NCI-H2196 (cell line): ENCODE measurements around the gene NEGR1.
"Not testable (repeated sequence)": the region's sequence is repeated elsewhere in the genome, so short reads cannot be mapped to it uniquely, and the experiment has no call there.

Experiments
- DNase-seq: peaks from one replicate; lab custom pipeline; 2025; ENCODE audit not compliant: unreplicated experiment; lab: John Stamatoyannopoulos, UW

NEGR1 gene

GRCh38 chr1:72282271-72283021, at the start of gene NEGR1:
TSS of gene NEGR1 (minus strand) at chr1:72282539.
- DNase-seq = peak; percentile 86

- DNase-seq = no peak
These were observed 44.2 kb upstream of the NEGR1 start for GRCh38 chr1:72326494-72326893.

- DNase-seq = no peak
These were observed 42.1 kb upstream of the NEGR1 start for GRCh38 chr1:72324451-72324850.

- no peak for DNase-seq
These were observed 40.6 kb upstream of the NEGR1 start for GRCh38 chr1:72322910-72323309.

GRCh38 chr1:72296501-72296900, 14.2 kb upstream of the NEGR1 start:
- no peak for DNase-seq

GRCh38 chr1:72288886-72289285, 6.5 kb upstream of the NEGR1 start:
- no peak for DNase-seq

- DNase-seq = no peak
These were observed 4.1 kb upstream of the NEGR1 start for GRCh38 chr1:72286401-72286800.

- no peak for DNase-seq
These were observed 2.7 kb upstream of the NEGR1 start for GRCh38 chr1:72285074-72285425.

- peak; percentile 33 for DNase-seq
These were observed 2.2 kb upstream of the NEGR1 start for GRCh38 chr1:72284348-72285073.

- peak; percentile 49 for DNase-seq
These were observed 1.7 kb upstream of the NEGR1 start for GRCh38 chr1:72284084-72284347.

- peak; percentile 49 for DNase-seq
These were observed 1.2 kb upstream of the NEGR1 start for GRCh38 chr1:72283307-72284083.

GRCh38 chr1:72283022-72283306, 625 bp upstream of the NEGR1 start:
- no peak for DNase-seq

GRCh38 chr1:72281637-72282270, 585 bp downstream of the NEGR1 start:
- no peak for DNase-seq

GRCh38 chr1:72281144-72281543, 1.2 kb downstream of the NEGR1 start:
- DNase-seq = no peak

GRCh38 chr1:72280711-72281110, 1.6 kb downstream of the NEGR1 start:
- no peak for DNase-seq

GRCh38 chr1:72280131-72280530, 2.2 kb downstream of the NEGR1 start:
- DNase-seq = no peak

- no peak for DNase-seq
These were observed 3.9 kb downstream of the NEGR1 start for GRCh38 chr1:72278461-72278860.

GRCh38 chr1:72271555-72272085, 10.7 kb downstream of the NEGR1 start:
- no peak for DNase-seq

GRCh38 chr1:72262735-72263134, 19.6 kb downstream of the NEGR1 start:
- no peak for DNase-seq

- DNase-seq = no peak
These were observed 29.2 kb downstream of the NEGR1 start for GRCh38 chr1:72253132-72253531.

GRCh38 chr1:72241397-72241796, 40.9 kb downstream of the NEGR1 start:
- DNase-seq = no peak

GRCh38 chr1:72235931-72236330, 46.4 kb downstream of the NEGR1 start:
- DNase-seq = not testable (repeated sequence)
